Measurements from ENCODE around the gene MRPS9. TPM values are rescaled to one million over a fixed set of nuclear protein-coding genes. Genes with fewer than 3 reads are reported as not detected.

MRPS9 gene
- polyA plus RNA-seq, 2 donors, result 17.8 to 25.0 TPM

GRCh38 chr2:105099153-105099552, 61.3 kb downstream of the MRPS9 start:
- WGBS, 2 donors, result 98 to 100% methylated on average over 1 of the region's 1 CpG
- no peak overlapping the region for H3K27ac ChIP-seq (ENCODE audit: low read depth in 2 of 2, low read length in 1 of 2)
- no peaks in the 10 kb centered on the region for H3K27me3 ChIP-seq (ENCODE audit: control insufficient read depth in 1 of 2, insufficient read depth in 2 of 2, low read length in 2 of 2)
- H3K4me3 ChIP-seq (ENCODE audit: low read depth in 1 of 2, low read length in 2 of 2), result no peak overlapping the region
- H3K4me1 ChIP-seq (ENCODE audit: control insufficient read depth in 2 of 2, insufficient read depth in 2 of 2, low read length in 1 of 2), result no peaks in the 10 kb centered on the region
- peaks cover 4 to 14% of the 10 kb centered on the region in 2 donors for H3K36me3 ChIP-seq (ENCODE audit: control insufficient read depth in 2 of 2, insufficient read depth in 2 of 2, low read length in 1 of 2)
- no peaks in the 10 kb centered on the region for H3K9me3 ChIP-seq (ENCODE audit: control insufficient read depth in 2 of 2, insufficient read depth in 1 of 2, low read depth in 1 of 2, low read length in 1 of 2)

GRCh38 chr2:105100046-105100840, 62.4 kb downstream of the MRPS9 start:
- H3K27ac ChIP-seq (ENCODE audit: low read depth in 2 of 2, low read length in 1 of 2), result no peak overlapping the region
- no peaks in the 10 kb centered on the region for H3K4me1 ChIP-seq (ENCODE audit: control insufficient read depth in 2 of 2, insufficient read depth in 2 of 2, low read length in 1 of 2)
- 85 to 87% methylated on average over 9 of the region's 9 CpGs for WGBS, 2 donors
- H3K27me3 ChIP-seq (ENCODE audit: control insufficient read depth in 1 of 2, insufficient read depth in 2 of 2, low read length in 2 of 2), result no peaks in the 10 kb centered on the region
- peaks cover 4 to 14% of the 10 kb centered on the region in 2 donors for H3K36me3 ChIP-seq (ENCODE audit: control insufficient read depth in 2 of 2, insufficient read depth in 2 of 2, low read length in 1 of 2)
- no peak overlapping the region for H3K4me3 ChIP-seq (ENCODE audit: low read depth in 1 of 2, low read length in 2 of 2)
- H3K9me3 ChIP-seq (ENCODE audit: control insufficient read depth in 2 of 2, insufficient read depth in 1 of 2, low read depth in 1 of 2, low read length in 1 of 2), result no peaks in the 10 kb centered on the region

- Histone ChIP-seq H3K36me3 (ENCODE audit: control insufficient read depth in 2 of 2, insufficient read depth in 2 of 2, low read length in 1 of 2) (peaks cover 4 to 14% of the 10 kb centered on the region in 2 donors), H3K27me3 (ENCODE audit: control insufficient read depth in 1 of 2, insufficient read depth in 2 of 2, low read length in 2 of 2) (no peaks in the 10 kb centered on the region), H3K9me3 (ENCODE audit: control insufficient read depth in 2 of 2, insufficient read depth in 1 of 2, low read depth in 1 of 2, low read length in 1 of 2) (no peaks in the 10 kb centered on the region), H3K4me3 (ENCODE audit: low read depth in 1 of 2, low read length in 2 of 2) (no peak overlapping the region), H3K4me1 (ENCODE audit: control insufficient read depth in 2 of 2, insufficient read depth in 2 of 2, low read length in 1 of 2) (no peaks in the 10 kb centered on the region), H3K27ac (ENCODE audit: low read depth in 2 of 2, low read length in 1 of 2) (no peak overlapping the region)
- WGBS, 2 donors, result 91 to 92% methylated on average over 12 of the region's 12 CpGs
Observed at GRCh38 chr2:105102001-105102400, 64.1 kb downstream of the MRPS9 start.

- Histone ChIP-seq H3K36me3 (ENCODE audit: control insufficient read depth in 2 of 2, insufficient read depth in 2 of 2, low read length in 1 of 2) (peaks cover 4 to 9% of the 10 kb centered on the region in 2 donors), H3K27me3 (ENCODE audit: control insufficient read depth in 1 of 2, insufficient read depth in 2 of 2, low read length in 2 of 2) (no peaks in the 10 kb centered on the region), H3K4me1 (ENCODE audit: control insufficient read depth in 2 of 2, insufficient read depth in 2 of 2, low read length in 1 of 2) (no peaks in the 10 kb centered on the region)
Observed at GRCh38 chr2:105102963-105103421, 65.1 kb downstream of the MRPS9 start.

GRCh38 chr2:105103481-105103880, 65.6 kb downstream of the MRPS9 start:
- Histone ChIP-seq H3K27me3 (ENCODE audit: control insufficient read depth in 1 of 2, insufficient read depth in 2 of 2, low read length in 2 of 2) (no peaks in the 10 kb centered on the region), H3K27ac (ENCODE audit: low read depth in 2 of 2, low read length in 1 of 2) (no peak overlapping the region), H3K4me1 (ENCODE audit: control insufficient read depth in 2 of 2, insufficient read depth in 2 of 2, low read length in 1 of 2) (no peaks in the 10 kb centered on the region), H3K36me3 (ENCODE audit: control insufficient read depth in 2 of 2, insufficient read depth in 2 of 2, low read length in 1 of 2) (peaks cover 4 to 9% of the 10 kb centered on the region in 2 donors), H3K4me3 (ENCODE audit: low read depth in 1 of 2, low read length in 2 of 2) (no peak overlapping the region), H3K9me3 (ENCODE audit: control insufficient read depth in 2 of 2, insufficient read depth in 1 of 2, low read depth in 1 of 2, low read length in 1 of 2) (no peaks in the 10 kb centered on the region)
- 85% methylated on average over 6 of the region's 6 CpGs for WGBS, 2 donors

More at GRCh38 chr2:105102963-105103421, 65.1 kb downstream of the MRPS9 start:
- 64 to 66% methylated on average over 13 of the region's 13 CpGs for WGBS, 2 donors
- H3K4me3 ChIP-seq (ENCODE audit: low read depth in 1 of 2, low read length in 2 of 2), result no peak overlapping the region
- no peaks in the 10 kb centered on the region for H3K9me3 ChIP-seq (ENCODE audit: control insufficient read depth in 2 of 2, insufficient read depth in 1 of 2, low read depth in 1 of 2, low read length in 1 of 2)
- no peak overlapping the region for H3K27ac ChIP-seq (ENCODE audit: low read depth in 2 of 2, low read length in 1 of 2)

GRCh38 chr2:105104208-105104731, 66.4 kb downstream of the MRPS9 start:
- Histone ChIP-seq H3K4me3 (ENCODE audit: low read depth in 1 of 2, low read length in 2 of 2) (no peak overlapping the region), H3K4me1 (ENCODE audit: control insufficient read depth in 2 of 2, insufficient read depth in 2 of 2, low read length in 1 of 2) (no peaks in the 10 kb centered on the region), H3K36me3 (ENCODE audit: control insufficient read depth in 2 of 2, insufficient read depth in 2 of 2, low read length in 1 of 2) (peaks cover 4 to 9% of the 10 kb centered on the region in 2 donors), H3K27ac (ENCODE audit: low read depth in 2 of 2, low read length in 1 of 2) (no peak overlapping the region), H3K9me3 (ENCODE audit: control insufficient read depth in 2 of 2, insufficient read depth in 1 of 2, low read depth in 1 of 2, low read length in 1 of 2) (no peaks in the 10 kb centered on the region), H3K27me3 (ENCODE audit: control insufficient read depth in 1 of 2, insufficient read depth in 2 of 2, low read length in 2 of 2) (no peaks in the 10 kb centered on the region)
- WGBS, 2 donors, result 89 to 91% methylated on average over 8 of the region's 8 CpGs

- no peaks in the 10 kb centered on the region for H3K4me1 ChIP-seq (ENCODE audit: control insufficient read depth in 2 of 2, insufficient read depth in 2 of 2, low read length in 1 of 2)
- H3K36me3 ChIP-seq (ENCODE audit: control insufficient read depth in 2 of 2, insufficient read depth in 2 of 2, low read length in 1 of 2), result no peaks in the 10 kb centered on the region
- no peaks in the 10 kb centered on the region for H3K27me3 ChIP-seq (ENCODE audit: control insufficient read depth in 1 of 2, insufficient read depth in 2 of 2, low read length in 2 of 2)
- no peak overlapping the region for H3K4me3 ChIP-seq (ENCODE audit: low read depth in 1 of 2, low read length in 2 of 2)
- 75 to 85% methylated on average over 5 of the region's 5 CpGs for whole genome bisulfite sequencing, 2 donors
- no peaks in the 10 kb centered on the region for H3K9me3 ChIP-seq (ENCODE audit: control insufficient read depth in 2 of 2, insufficient read depth in 1 of 2, low read depth in 1 of 2, low read length in 1 of 2)
- H3K27ac ChIP-seq (ENCODE audit: low read depth in 2 of 2, low read length in 1 of 2), result no peak overlapping the region
Observed at GRCh38 chr2:105110295-105110829, 72.5 kb downstream of the MRPS9 start.

- no peak overlapping the region for H3K4me3 ChIP-seq (ENCODE audit: low read depth in 1 of 2, low read length in 2 of 2)
- no peak overlapping the region for H3K27ac ChIP-seq (ENCODE audit: low read depth in 2 of 2, low read length in 1 of 2)
- H3K27me3 ChIP-seq (ENCODE audit: control insufficient read depth in 1 of 2, insufficient read depth in 2 of 2, low read length in 2 of 2), result no peaks in the 10 kb centered on the region
- H3K9me3 ChIP-seq (ENCODE audit: control insufficient read depth in 2 of 2, insufficient read depth in 1 of 2, low read depth in 1 of 2, low read length in 1 of 2), result no peaks in the 10 kb centered on the region
- 77 to 78% methylated on average over 15 of the region's 15 CpGs for WGBS, 2 donors
- H3K4me1 ChIP-seq (ENCODE audit: control insufficient read depth in 2 of 2, insufficient read depth in 2 of 2, low read length in 1 of 2), result no peaks in the 10 kb centered on the region
- H3K36me3 ChIP-seq (ENCODE audit: control insufficient read depth in 2 of 2, insufficient read depth in 2 of 2, low read length in 1 of 2), result no peaks in the 10 kb centered on the region
Observed at GRCh38 chr2:105111365-105112150, 73.7 kb downstream of the MRPS9 start.

- 85 to 87% methylated on average over 12 of the region's 12 CpGs for WGBS, 2 donors
Observed at GRCh38 chr2:105112345-105112744, 74.5 kb downstream of the MRPS9 start.

More at GRCh38 chr2:105112345-105112744, 74.5 kb downstream of the MRPS9 start:
- no peaks in the 10 kb centered on the region for H3K27me3 ChIP-seq (ENCODE audit: control insufficient read depth in 1 of 2, insufficient read depth in 2 of 2, low read length in 2 of 2)
- no peaks in the 10 kb centered on the region for H3K36me3 ChIP-seq (ENCODE audit: control insufficient read depth in 2 of 2, insufficient read depth in 2 of 2, low read length in 1 of 2)
- no peak overlapping the region for H3K4me3 ChIP-seq (ENCODE audit: low read depth in 1 of 2, low read length in 2 of 2)
- H3K27ac ChIP-seq (ENCODE audit: low read depth in 2 of 2, low read length in 1 of 2), result no peak overlapping the region
- no peaks in the 10 kb centered on the region for H3K9me3 ChIP-seq (ENCODE audit: control insufficient read depth in 2 of 2, insufficient read depth in 1 of 2, low read depth in 1 of 2, low read length in 1 of 2)
- H3K4me1 ChIP-seq (ENCODE audit: control insufficient read depth in 2 of 2, insufficient read depth in 2 of 2, low read length in 1 of 2), result no peaks in the 10 kb centered on the region

Measured in esophagus (tissue), 2 donors.